Measurements from ENCODE around the gene DERL3.

GRCh38 chr22:23834793-23835483, 3.9 kb downstream of the DERL3 start:
- no peak for TF ChIP-seq EZH2phosphoT487 (IDR thresholded peaks at IDR 0.05; ENCODE audit: insufficient read depth, low read depth)
- TF ChIP-seq EZH2 (IDR thresholded peaks at IDR 0.05; ENCODE audit: insufficient read depth, poor library complexity, severe bottlenecking): no peak

Measured in GM23248 (cell line).